ENCODE measurements around the gene FAF2. TPM values are rescaled to one million over a fixed set of nuclear protein-coding genes. Genes with fewer than 3 reads are reported as not detected.

Gene FAF2
- total and polyA plus RNA-seq, 10 donors = 7.6 to 41.3 (median 31.8) TPM

- H3K4me1 ChIP-seq = peaks cover 38 to 68% (median 49%) of the 10 kb centered on the region in 6 donors
- WGBS, 5 donors = 82 to 87% (median 84%) methylated on average over 7 to 11 of the region's 11 CpGs
- H3K27ac ChIP-seq = peak overlapping the region in 5 of 8 donors; percentile 5 to 100 (median 100)
- intact Hi-C loops (cut with DNase I; ENCODE audit: low total_unique reads) = no loop called here
- no peak overlapping the region for H3K4me3 ChIP-seq
- H3K27me3 ChIP-seq (replicated peaks in 1 of 7) = no peaks in the 10 kb centered on the region
- peak; percentile 76 for DNase-seq
- TF ChIP-seq POLR2A (IDR thresholded peaks at IDR 0.05) = no peak
- TF ChIP-seq POLR2AphosphoS5 (IDR thresholded peaks at IDR 0.05) = peak in 2 of 3 donors; percentile 10 to 69
- peaks cover 0 to 83% (median 47%) of the 10 kb centered on the region in 6 donors for H3K36me3 ChIP-seq
- H3K9me3 ChIP-seq = no peaks in the 10 kb centered on the region
Observed at GRCh38 chr5:176528301-176528700, 80.1 kb downstream of the FAF2 start.

GRCh38 chr5:176528761-176529115 is 80.6 kb downstream of the FAF2 start:
- Histone ChIP-seq H3K27me3 (replicated peaks in 1 of 7) (no peaks in the 10 kb centered on the region), H3K4me3 (no peak overlapping the region), H3K9me3 (no peaks in the 10 kb centered on the region), H3K27ac (peak overlapping the region in 5 of 8 donors; percentile 5 to 100 (median 100)), H3K4me1 (peaks cover 42 to 69% (median 54%) of the 10 kb centered on the region in 6 donors), H3K36me3 (peaks cover 0 to 83% (median 47%) of the 10 kb centered on the region in 6 donors)
- intact Hi-C loops (cut with DNase I; ENCODE audit: low total_unique reads) = no loop called here
- WGBS, 5 donors = 65 to 82% (median 75%) methylated on average over 8 to 17 of the region's 17 CpGs
- peak; percentile 82 for DNase-seq
- TF ChIP-seq POLR2A (IDR thresholded peaks at IDR 0.05) (no peak), CTCF (IDR thresholded peaks at IDR 0.05 in 8 of 11, conservative IDR thresholded peaks at IDR 0.05 in 3 of 11) (no peak), POLR2AphosphoS5 (IDR thresholded peaks at IDR 0.05) (peak in 1 of 3 donors; percentile 48)

DNA sequence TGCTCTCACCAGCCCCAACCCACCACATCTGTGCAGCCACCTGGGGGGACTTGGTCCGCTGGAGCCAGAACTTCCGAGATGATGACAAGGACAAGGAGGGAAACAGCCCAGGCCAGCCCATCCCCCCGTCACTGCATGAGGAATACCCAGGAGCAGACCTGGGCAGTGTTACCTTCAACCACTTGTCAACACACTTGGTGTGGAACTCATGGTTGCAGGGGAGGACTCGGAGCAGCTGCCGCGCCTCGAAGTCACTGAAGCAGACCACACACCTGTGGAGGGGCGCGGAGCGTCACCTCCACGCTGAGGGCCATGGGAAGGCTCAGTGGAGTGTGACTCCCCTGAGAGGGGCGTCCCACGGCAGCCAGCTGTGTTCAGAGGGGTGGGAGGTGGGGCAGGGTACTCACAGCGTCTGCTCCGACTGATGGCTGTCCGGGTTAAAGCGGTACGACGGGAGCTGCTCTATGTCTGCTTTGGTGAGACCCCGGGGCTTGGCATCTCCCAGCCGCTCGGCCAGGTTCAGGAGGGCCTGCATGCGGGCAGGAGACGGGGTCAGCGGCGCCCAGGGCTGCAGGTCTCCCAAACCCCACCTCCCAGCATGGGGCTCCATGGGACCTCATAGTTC is 81.0 kb downstream of the FAF2 start:
- TF ChIP-seq POLR2AphosphoS5 (IDR thresholded peaks at IDR 0.05) (peak; percentile 69 to 81 (median 78)), CTCF (IDR thresholded peaks at IDR 0.05 in 8 of 11, conservative IDR thresholded peaks at IDR 0.05 in 3 of 11) (no peak), POLR2A (IDR thresholded peaks at IDR 0.05) (no peak)
- no peaks in the 10 kb centered on the region for H3K9me3 ChIP-seq
- DNase-seq = peak; percentile 89
- H3K27ac ChIP-seq = peak overlapping the region in 7 of 8 donors; percentile 19 to 100 (median 99)
- H3K4me3 ChIP-seq = peak overlapping the region in 4 of 8 donors; percentile 16 to 58 (median 27)
- H3K4me1 ChIP-seq = peaks cover 47 to 72% (median 59%) of the 10 kb centered on the region in 6 donors
- intact Hi-C loops (cut with DNase I; ENCODE audit: low total_unique reads) = no loop called here
- WGBS, 5 donors = 70 to 86% (median 78%) methylated on average over 21 to 26 of the region's 26 CpGs
- H3K27me3 ChIP-seq (replicated peaks in 1 of 7) = no peaks in the 10 kb centered on the region
- peaks cover 0 to 83% (median 47%) of the 10 kb centered on the region in 6 donors for H3K36me3 ChIP-seq

DNA sequence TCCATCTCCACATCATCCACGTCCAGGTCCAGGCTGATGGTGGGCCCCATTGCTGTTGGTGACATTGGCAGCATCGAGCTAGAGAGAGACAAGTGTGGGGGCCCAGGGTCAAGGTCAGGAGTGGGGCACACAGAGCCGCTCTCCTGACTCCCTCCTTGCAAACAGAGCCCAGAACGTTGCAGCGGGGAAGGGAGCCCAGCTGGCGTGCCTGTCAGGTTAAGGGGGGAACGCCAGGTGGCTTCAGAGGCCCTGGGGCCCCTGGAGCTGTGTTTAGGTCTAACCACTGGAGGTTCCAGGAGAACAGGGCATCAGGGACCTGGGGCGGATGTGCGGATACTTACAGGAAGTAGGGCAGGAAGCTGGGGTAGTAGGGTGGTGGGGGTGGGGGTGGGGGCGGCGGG is 81.6 kb downstream of the FAF2 start:
- 3 to 36% (median 25%) methylated on average over 9 to 11 of the region's 11 CpGs for WGBS, 5 donors
- intact Hi-C loops (cut with DNase I; ENCODE audit: low total_unique reads) = loop anchor here (10.0 kb wide), 1 partner anchor 85 kb away; the partner anchor contains the start of gene FAF2
- Histone ChIP-seq H3K4me3 (peak overlapping the region in 4 of 8 donors; percentile 16 to 58 (median 27)), H3K27me3 (replicated peaks in 1 of 7) (no peaks in the 10 kb centered on the region), H3K27ac (peak overlapping the region in 7 of 8 donors; percentile 19 to 100 (median 99)), H3K9me3 (no peaks in the 10 kb centered on the region), H3K36me3 (peaks cover 0 to 87% (median 47%) of the 10 kb centered on the region in 6 donors), H3K4me1 (peaks cover 52 to 77% (median 64%) of the 10 kb centered on the region in 6 donors)
- DNase-seq = peak; percentile 91
- TF ChIP-seq CTCF (IDR thresholded peaks at IDR 0.05 in 8 of 11, conservative IDR thresholded peaks at IDR 0.05 in 3 of 11) = peak in 5 of 11 experiments; percentile 6 to 30 (median 17)
- TF ChIP-seq POLR2A (IDR thresholded peaks at IDR 0.05) = no peak
- peak; percentile 4 to 67 (median 39) for TF ChIP-seq POLR2AphosphoS5 (IDR thresholded peaks at IDR 0.05)
